Mucosa of stomach (tissue), 1 donor: ENCODE measurements around the gene C1orf232.

Source experiments
- H3K27me3 ChIP-seq: one replicate; pipeline ENCODE4 v1.7.0; 2013; ENCODE audit warnings: mild to moderate bottlenecking, low read length; ENCODE audit not compliant: control insufficient read depth, insufficient read depth
- H3K36me3 ChIP-seq: one replicate; pipeline ENCODE4 v1.7.0; 2013; ENCODE audit warnings: low read length; ENCODE audit not compliant: control insufficient read depth, insufficient read depth
- H3K4me1 ChIP-seq: one replicate; pipeline ENCODE4 v1.7.0; 2013; ENCODE audit warnings: mild to moderate bottlenecking, low read length; ENCODE audit not compliant: control insufficient read depth, insufficient read depth
- H3K4me3 ChIP-seq: one replicate; pipeline ENCODE4 v1.7.0; 2013; ENCODE audit warnings: low read length
- H3K9ac ChIP-seq: one replicate; pipeline ENCODE4 v1.7.0; 2013; ENCODE audit warnings: mild to moderate bottlenecking, low read length, moderate library complexity
- H3K9me3 ChIP-seq: one replicate; pipeline ENCODE4 v1.7.0; 2013; ENCODE audit warnings: mild to moderate bottlenecking, low read length, moderate library complexity; ENCODE audit not compliant: control insufficient read depth
- donor health status: Pancreatic carcinoma.

The C1orf232 gene

GRCh38 chr1:26160527-26161414, 8.0 kb downstream of the C1orf232 start:
- Histone ChIP-seq H3K4me1 (peaks cover 20% of the 10 kb centered on the region), H3K4me3 (no peak overlapping the region), H3K36me3 (no peaks in the 10 kb centered on the region), H3K9ac (no peak overlapping the region), H3K9me3 (no peaks in the 10 kb centered on the region), H3K27me3 (peaks cover 58% of the 10 kb centered on the region)

DNA sequence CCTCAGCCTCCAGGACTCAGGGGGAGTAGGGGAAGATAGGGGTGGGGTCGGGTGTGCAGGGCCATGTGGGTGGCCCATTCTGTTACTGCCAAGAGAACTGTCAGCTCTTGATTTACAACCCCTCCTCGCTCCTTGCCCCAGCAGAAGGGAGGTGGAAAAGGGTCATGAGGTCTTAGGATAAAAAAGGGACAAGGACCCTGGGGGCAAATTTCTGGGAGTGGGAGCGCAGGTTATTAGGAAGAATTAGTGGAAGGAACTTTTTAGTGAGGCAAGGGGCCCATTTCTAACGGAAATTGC, 9.1 kb downstream of the C1orf232 start:
- H3K9me3 ChIP-seq = no peaks in the 10 kb centered on the region
- no peak overlapping the region for H3K4me3 ChIP-seq
- H3K9ac ChIP-seq = no peak overlapping the region
- peaks cover 19% of the 10 kb centered on the region for H3K4me1 ChIP-seq
- H3K36me3 ChIP-seq = no peaks in the 10 kb centered on the region
- peaks cover 60% of the 10 kb centered on the region for H3K27me3 ChIP-seq

- Histone ChIP-seq H3K36me3 (no peaks in the 10 kb centered on the region), H3K27me3 (peaks cover 58% of the 10 kb centered on the region), H3K9me3 (no peaks in the 10 kb centered on the region), H3K4me3 (no peak within 1 kb of the TSS), H3K9ac (no peak within 1 kb of the TSS), H3K4me1 (peaks cover 14% of the 10 kb centered on the region)
These were observed 9.6 kb downstream of the C1orf232 start, which contains the start of gene FAM110D for GRCh38 chr1:26158908-26159742. TSS of gene FAM110D (plus strand) at chr1:26159079. CDS start at chr1:26161292, 2,213 bp downstream.

DNA sequence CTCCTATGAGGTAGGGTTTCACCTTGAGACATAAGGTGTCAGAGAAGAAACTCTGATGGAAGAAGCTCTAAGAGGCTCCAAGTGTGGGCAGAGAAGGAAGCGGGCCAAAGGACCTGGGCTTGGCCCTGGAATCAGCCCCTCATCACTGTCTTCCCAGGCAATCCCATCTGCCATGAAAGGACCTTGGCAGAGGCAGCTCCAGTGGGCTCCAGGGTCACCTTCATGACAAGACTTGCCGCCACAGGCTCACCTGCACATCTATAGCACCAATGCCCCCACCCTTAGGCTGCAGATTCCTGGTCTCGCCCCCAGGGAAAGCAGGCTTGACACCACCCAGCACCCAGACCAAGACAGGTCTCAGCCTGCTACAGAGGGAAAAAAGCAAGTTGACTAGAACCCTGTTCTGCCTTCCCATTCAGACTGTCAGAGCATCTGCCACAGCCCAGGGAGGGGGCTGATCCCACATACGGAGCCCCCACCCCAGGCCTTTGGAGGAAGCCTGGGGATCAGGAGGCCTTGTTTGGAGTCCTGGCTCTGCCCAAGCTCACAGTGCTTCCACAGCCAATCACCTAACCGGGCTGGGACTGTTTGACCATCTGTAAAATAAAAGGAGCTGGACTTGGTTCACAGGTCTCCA, 10.4 kb downstream of the C1orf232 start:
- Histone ChIP-seq H3K27me3 (peaks cover 58% of the 10 kb centered on the region), H3K4me1 (peaks cover 14% of the 10 kb centered on the region), H3K4me3 (no peak overlapping the region)

DNA sequence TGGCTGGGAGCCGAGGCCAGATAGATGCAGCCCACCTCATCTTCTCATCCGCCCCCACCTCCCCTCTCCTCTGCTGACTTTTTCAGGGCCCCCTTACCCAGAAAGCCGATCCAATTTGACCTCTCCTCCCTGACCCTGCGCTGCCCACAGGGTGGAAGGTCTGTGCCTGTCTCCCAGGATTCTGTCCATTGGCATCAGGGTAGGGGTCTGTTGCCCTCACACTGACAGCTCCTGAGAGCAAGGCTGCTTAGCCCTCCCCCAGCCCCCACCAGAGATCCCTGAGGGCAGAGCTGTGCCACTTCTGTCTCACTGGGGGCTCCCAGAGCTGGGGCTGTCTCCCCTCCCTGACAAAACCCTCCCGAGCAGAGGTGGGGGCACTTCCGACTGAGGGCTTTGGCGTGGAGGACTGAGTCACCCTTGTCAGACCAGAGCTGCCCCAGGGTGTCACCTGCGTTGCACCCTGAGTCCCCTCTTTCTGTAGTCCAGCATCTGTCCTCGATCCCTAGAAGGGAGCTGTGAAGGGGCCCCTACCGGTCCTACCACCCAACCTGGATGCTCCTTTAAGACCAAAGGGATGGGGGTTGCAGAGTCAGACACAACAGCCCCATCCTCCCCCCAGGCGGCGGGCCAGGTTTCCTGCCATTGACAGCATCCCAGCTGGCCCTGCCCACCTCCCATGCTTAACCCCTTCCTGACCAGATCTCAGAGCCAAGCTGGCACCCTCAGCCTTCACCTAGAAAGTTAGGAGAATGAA, 12.3 kb downstream of the C1orf232 start:
- Histone ChIP-seq H3K4me1 (peaks cover 6% of the 10 kb centered on the region), H3K4me3 (no peak overlapping the region), H3K36me3 (no peaks in the 10 kb centered on the region)

More for the DNA sequence above, 10.4 kb downstream of the C1orf232 start:
- no peak overlapping the region for H3K9ac ChIP-seq
- no peaks in the 10 kb centered on the region for H3K36me3 ChIP-seq
- H3K9me3 ChIP-seq = no peaks in the 10 kb centered on the region

DNA sequence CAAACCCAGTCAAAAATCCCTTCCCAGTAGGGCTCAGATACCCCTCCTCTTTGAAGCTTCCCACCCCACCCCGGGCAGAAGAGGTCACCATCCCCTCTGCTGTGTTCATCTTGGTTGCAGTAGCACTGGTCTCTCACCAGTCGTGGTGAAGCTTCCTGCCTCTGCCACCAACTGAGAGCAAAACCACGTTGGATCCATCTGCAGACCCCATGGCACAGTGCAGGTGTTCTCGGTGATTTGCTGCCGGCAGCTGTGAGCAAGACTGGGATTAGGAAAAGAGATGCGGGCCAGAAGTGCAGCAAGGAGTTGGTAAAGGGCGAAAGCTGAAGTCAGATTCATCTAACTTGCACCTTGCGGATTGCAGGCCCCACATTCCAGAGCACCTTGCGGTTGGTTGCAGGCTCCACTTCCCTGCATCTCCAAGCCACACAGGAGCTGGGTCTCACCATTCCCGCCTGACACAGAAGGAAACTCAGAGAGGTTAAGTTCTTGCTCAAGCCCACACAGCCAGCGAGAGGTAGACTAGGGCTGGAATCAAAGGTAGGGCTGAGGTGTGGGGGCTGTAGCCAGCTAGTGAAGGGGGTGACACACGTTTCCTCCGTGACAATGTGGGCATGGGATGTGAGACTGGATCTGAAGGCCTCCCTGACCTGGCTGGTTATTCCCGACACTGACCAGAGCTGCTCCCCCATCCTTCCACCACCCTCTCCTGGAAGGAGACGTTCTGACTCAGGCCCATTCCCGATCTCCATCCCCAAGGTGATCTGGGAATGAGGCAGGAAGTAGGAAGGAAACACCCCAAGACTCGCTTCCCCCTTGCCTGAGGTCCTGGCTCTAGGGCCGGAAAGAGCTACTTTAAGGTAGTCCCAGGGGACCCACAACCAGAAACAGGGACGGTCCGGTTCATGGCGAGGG, 13.1 kb downstream of the C1orf232 start:
- Histone ChIP-seq H3K27me3 (peaks cover 39% of the 10 kb centered on the region), H3K4me3 (no peak overlapping the region), H3K9me3 (no peaks in the 10 kb centered on the region), H3K4me1 (no peaks in the 10 kb centered on the region), H3K9ac (no peak overlapping the region), H3K36me3 (no peaks in the 10 kb centered on the region)

More for the DNA sequence above, 12.3 kb downstream of the C1orf232 start:
- Histone ChIP-seq H3K27me3 (peaks cover 48% of the 10 kb centered on the region), H3K9ac (no peak overlapping the region), H3K9me3 (no peaks in the 10 kb centered on the region)

- no peaks in the 10 kb centered on the region for H3K36me3 ChIP-seq
- H3K4me3 ChIP-seq = no peak overlapping the region
- H3K27me3 ChIP-seq = peaks cover 34% of the 10 kb centered on the region
- H3K4me1 ChIP-seq = no peaks in the 10 kb centered on the region
- H3K9ac ChIP-seq = no peak overlapping the region
- H3K9me3 ChIP-seq = no peaks in the 10 kb centered on the region
These were observed 14.0 kb downstream of the C1orf232 start for GRCh38 chr1:26154750-26155149.

- no peaks in the 10 kb centered on the region for H3K9me3 ChIP-seq
- H3K4me3 ChIP-seq = no peak overlapping the region
- no peak overlapping the region for H3K9ac ChIP-seq
- no peaks in the 10 kb centered on the region for H3K4me1 ChIP-seq
- H3K36me3 ChIP-seq = no peaks in the 10 kb centered on the region
- H3K27me3 ChIP-seq = peaks cover 32% of the 10 kb centered on the region
These were observed 14.7 kb downstream of the C1orf232 start for GRCh38 chr1:26153966-26154532.

DNA sequence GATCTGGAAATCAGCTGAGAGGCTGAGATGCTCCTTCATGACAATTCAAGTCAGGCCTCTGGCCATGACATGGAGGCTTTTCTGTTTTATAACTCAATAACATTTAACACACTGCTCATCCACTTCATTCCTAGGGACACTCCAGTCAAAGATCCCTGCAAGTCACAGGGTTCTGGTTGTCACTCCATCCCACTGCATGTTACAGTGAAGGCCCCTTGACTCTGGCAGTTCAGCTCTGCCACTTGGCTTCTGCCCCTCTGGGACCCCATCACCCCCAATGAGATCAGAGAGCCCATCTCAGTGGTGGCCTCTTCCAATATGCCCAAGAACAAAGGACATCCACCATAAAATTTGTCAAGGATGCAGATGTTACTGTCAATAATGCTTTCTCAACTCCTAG, 19.9 kb downstream of the C1orf232 start:
- H3K4me1 ChIP-seq = peaks cover 6% of the 10 kb centered on the region
- H3K9me3 ChIP-seq = no peaks in the 10 kb centered on the region
- no peaks in the 10 kb centered on the region for H3K36me3 ChIP-seq
- H3K4me3 ChIP-seq = no peak overlapping the region
- H3K9ac ChIP-seq = no peak overlapping the region
- H3K27me3 ChIP-seq = no peaks in the 10 kb centered on the region

DNA sequence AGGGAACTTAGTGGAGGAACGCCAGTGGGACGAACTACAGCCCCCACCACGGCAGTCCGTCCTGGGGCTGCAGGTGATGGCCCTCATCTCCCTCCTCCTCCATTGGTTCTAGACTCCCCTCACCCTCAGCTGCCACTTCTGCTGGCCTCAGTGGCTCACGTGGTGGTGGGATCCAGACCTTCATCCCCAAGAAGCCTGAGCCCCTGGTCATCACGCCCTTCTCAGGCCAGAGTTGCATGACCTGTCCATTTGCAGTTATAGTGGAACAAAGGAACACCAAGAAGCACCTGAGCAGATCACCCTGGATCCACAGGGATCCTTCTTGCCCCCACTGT, 22.8 kb downstream of the C1orf232 start:
- Histone ChIP-seq H3K9me3 (no peaks in the 10 kb centered on the region), H3K9ac (no peak overlapping the region), H3K36me3 (no peaks in the 10 kb centered on the region)

More for the DNA sequence above, 22.8 kb downstream of the C1orf232 start:
- peaks cover 6% of the 10 kb centered on the region for H3K4me1 ChIP-seq
- no peak overlapping the region for H3K4me3 ChIP-seq
- no peaks in the 10 kb centered on the region for H3K27me3 ChIP-seq
